Non-pigmented ciliary epithelial cell (primary cell): ENCODE measurements around the gene FOXA3.
A peak's percentile ranks its signal among the peaks of the same experiment; 100 is the strongest.

Experiments
- DNase-seq: peaks from one replicate; pipeline ENCODE4 v3.0.0-alpha.2; 2010; ENCODE audit warnings: low read depth

Gene FOXA3

GRCh38 chr19:45863840-45864628 is at the start of gene FOXA3:
Gene FOXA3 (plus strand): TSS chr19:45864326. CDS start chr19:45864457, 131 bp downstream.
- DNase-seq: no peak

- DNase-seq: no peak
These were observed 49.2 kb upstream of the FOXA3 start, which contains the start of gene RSPH6A for GRCh38 chr19:45814851-45815480. Gene RSPH6A (minus strand): TSS chr19:45815308. CDS start chr19:45815176, 132 bp downstream.

GRCh38 chr19:45815481-45816216 is 48.5 kb upstream of the FOXA3 start:
- DNase-seq: no peak

- DNase-seq: no peak
These were observed 47.7 kb upstream of the FOXA3 start for GRCh38 chr19:45816236-45817009.

- peak; percentile 70 for DNase-seq
These were observed 47.0 kb upstream of the FOXA3 start for GRCh38 chr19:45817010-45817724.

DNA sequence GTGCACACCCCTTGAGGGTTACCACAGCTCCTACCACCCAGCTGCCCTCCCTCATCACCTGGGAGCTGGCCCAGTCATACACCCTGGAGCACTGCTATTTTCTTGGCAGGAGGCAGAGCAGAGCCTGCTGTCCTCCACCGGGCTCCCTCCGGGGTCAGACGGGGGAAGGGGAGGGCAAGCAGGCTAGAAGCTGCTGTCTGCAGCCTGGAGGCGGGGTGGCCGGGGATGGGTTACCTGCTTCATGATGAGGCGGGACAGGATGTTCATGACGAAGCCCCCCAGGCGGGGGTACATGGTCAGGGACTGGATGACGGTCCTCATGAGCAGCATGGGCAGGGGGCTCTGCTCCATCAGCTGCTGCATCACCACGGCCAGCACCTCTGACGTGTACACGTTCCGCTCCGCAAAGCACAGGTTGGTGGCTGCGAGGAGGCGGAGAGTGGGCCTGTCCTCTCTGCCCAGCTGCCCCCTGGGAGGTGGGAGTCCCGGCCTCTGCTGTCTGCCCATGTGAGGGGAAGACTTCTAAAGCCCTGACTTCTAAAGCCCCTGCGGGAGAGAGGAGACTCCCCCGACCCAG is 46.3 kb upstream of the FOXA3 start:
- no peak for DNase-seq

DNA sequence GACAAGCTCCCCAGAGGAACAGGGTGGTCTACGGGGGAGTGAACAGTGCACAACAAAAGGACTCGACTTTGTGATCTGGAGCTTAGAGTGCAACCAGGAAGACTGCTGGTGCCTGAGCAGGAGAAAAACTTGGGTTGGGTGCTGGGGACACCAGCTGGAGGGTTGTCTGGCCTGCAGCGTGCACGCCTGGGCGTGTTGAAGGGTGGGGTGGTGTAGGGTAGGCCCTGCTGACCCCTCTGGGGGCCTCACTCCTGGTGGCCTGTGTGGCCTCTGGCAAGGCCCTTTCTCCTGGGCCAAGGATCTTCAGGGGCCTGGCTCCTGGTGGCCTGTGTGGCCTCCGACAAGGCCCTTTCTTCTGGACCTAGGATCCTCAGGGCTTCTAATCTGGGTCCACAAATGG is 44.4 kb upstream of the FOXA3 start:
- DNase-seq: no peak

GRCh38 chr19:45820413-45821102 is 43.6 kb upstream of the FOXA3 start:
- no peak for DNase-seq

GRCh38 chr19:45821103-45821521 is 43.0 kb upstream of the FOXA3 start:
- no peak for DNase-seq

GRCh38 chr19:45821570-45821969 is 42.6 kb upstream of the FOXA3 start:
- DNase-seq: no peak

GRCh38 chr19:45822716-45823115 is 41.4 kb upstream of the FOXA3 start:
- no peak for DNase-seq

DNA sequence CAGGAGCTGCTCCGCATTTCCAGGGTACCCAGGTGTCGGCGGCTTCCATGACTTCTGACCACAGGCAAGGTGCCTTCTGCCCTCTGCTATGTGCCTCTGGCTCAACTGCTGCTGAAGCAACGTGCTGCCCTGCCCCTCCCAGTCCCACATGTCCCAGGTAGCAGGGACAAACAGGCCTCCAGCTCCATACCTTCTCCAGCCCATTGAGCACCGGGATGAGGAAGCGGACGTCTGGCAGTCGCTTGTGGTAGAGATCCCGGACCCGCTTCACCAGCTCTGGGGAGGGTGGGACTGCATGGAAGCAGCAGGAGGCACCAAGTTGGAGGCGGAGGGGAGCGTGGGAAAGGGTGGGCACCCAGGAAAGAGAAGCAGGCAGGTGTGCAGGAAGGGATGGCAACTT is 40.9 kb upstream of the FOXA3 start:
- DNase-seq: no peak

DNA sequence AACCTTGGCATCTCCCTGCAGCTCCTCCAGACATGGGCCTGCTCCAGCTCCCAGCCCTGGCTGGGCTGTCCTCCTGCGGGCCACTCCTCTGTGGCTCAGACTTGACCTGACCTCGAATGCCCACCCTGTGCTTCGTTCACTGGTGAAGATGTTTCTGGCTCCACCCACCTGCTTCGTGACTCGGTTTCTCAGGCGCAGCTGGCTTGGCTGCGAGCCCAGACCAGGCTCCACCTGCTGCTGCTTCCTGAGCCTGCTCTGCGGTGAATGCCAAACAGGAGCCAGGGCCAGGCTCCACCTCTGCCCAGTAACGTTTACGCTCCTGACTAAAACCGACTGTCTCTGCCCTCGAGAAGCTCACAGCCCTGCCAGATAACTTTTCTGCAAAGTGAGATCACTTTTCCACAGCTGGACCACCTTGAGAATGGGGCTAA is 40.1 kb upstream of the FOXA3 start:
- no peak for DNase-seq

GRCh38 chr19:45824531-45825262 is 39.4 kb upstream of the FOXA3 start:
- no peak for DNase-seq

GRCh38 chr19:45825263-45825605 is 38.9 kb upstream of the FOXA3 start:
- no peak for DNase-seq

- no peak for DNase-seq
These were observed 37.9 kb upstream of the FOXA3 start for GRCh38 chr19:45825917-45826893.

GRCh38 chr19:45826934-45827333 is 37.2 kb upstream of the FOXA3 start:
- DNase-seq: no peak

GRCh38 chr19:45827459-45828093 is 36.5 kb upstream of the FOXA3 start:
- DNase-seq: no peak
